ENCODE measurements around the gene PPM1H. TPM values are rescaled to one million over a fixed set of nuclear protein-coding genes. Genes with fewer than 3 reads are reported as not detected.

The PPM1H gene
- polyA plus RNA-seq, 1 of the 3 experiments (the other 2 are of a cell fraction): 0.13 TPM

DNA sequence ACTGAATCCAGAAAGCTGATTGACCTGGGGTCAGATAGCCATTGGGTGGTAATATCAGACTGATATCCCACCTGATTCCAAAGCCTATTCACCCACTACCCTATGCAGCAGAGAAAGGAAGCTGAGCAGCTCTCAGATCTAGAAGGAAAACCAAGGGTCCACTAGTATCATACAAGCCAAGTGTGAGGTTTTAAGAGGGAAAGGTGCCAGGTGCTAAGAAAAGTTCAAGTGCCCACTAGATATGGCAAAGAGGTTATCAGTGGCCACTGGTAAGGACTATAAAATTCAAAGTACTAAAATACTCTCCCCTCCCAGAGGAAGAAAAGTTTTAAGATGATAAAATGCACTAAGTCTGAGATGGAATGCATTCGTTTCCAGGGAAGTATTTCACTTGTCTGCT is 85.6 kb downstream of the PPM1H start:
- DNase-seq: no peak
- no peak overlapping the region for H3K9ac ChIP-seq
- no peaks in the 10 kb centered on the region for H3K4me1 ChIP-seq (ENCODE audit: control insufficient read depth in 1 of 2, insufficient read depth in 2 of 2, low read depth in 1 of 2, low read length in 1 of 2)
- no peak overlapping the region for H3K4me3 ChIP-seq (ENCODE audit: low read depth in 2 of 2, low read length in 1 of 2)
- H3K27ac ChIP-seq (ENCODE audit: low read depth in 2 of 2, low read length in 1 of 2): no peak overlapping the region
- no peak overlapping the region for H2AFZ ChIP-seq (ENCODE audit: low read depth)
- ChIA-PET POLR2A (no interaction called here), CTCF (interaction anchor here (1.9 kb wide), 1 partner anchor 36 kb away, joined by 8 read pairs; no protein-coding TSS in a partner anchor)
- 50% methylated on average over 1 of the region's 1 CpG for WGBS (ENCODE audit: low lambda C conversion rate)
- H3K4me2 ChIP-seq: no peak overlapping the region
- no peaks in the 10 kb centered on the region for H3K9me2 ChIP-seq
- H3K36me3 ChIP-seq (replicated peaks in 1 of 2; ENCODE audit: control insufficient read depth in 1 of 2, insufficient read depth in 2 of 2, low read length in 1 of 2): no peaks in the 10 kb centered on the region
- no peaks in the 10 kb centered on the region for H3K27me3 ChIP-seq (ENCODE audit: insufficient read depth)
- no peaks in the 10 kb centered on the region for H3K79me2 ChIP-seq (ENCODE audit: insufficient read depth)
- no peaks in the 10 kb centered on the region for H3K9me3 ChIP-seq
- TF ChIP-seq SMC3 (IDR thresholded peaks at IDR 0.05; ENCODE audit: low read depth, low read length) (no peak), NFIC (IDR thresholded peaks at IDR 0.05; ENCODE audit: borderline replicate concordance) (no peak), YY1 (IDR thresholded peaks at IDR 0.05; ENCODE audit: low read depth) (no peak), TEAD4 (IDR thresholded peaks at IDR 0.05; ENCODE audit: borderline replicate concordance, insufficient read depth) (no peak), TAF1 (IDR thresholded peaks at IDR 0.05; ENCODE audit: borderline replicate concordance, low read depth, low read length) (no peak), RFX5 (IDR thresholded peaks at IDR 0.05; ENCODE audit: low read length) (no peak), EP300 (IDR thresholded peaks at IDR 0.05; ENCODE audit: borderline replicate concordance in 1 of 2, low read depth in 1 of 2, low read length in 1 of 2) (no peak), TCF12 (IDR thresholded peaks at IDR 0.05) (no peak), JUND (IDR thresholded peaks at IDR 0.05) (no peak), GATA2 (CRISPR knock-in tag; IDR thresholded peaks at IDR 0.05) (no peak), SIN3A (IDR thresholded peaks at IDR 0.05; ENCODE audit: borderline replicate concordance, low read depth, low read length) (no peak), MEF2A (IDR thresholded peaks at IDR 0.05; ENCODE audit: borderline replicate concordance, low read depth) (no peak), CHD2 (IDR thresholded peaks at IDR 0.05; ENCODE audit: low read length, partially characterized antibody) (no peak), RXRA (IDR thresholded peaks at IDR 0.05; ENCODE audit: borderline replicate concordance, low read depth) (no peak), ELF1 (IDR thresholded peaks at IDR 0.05) (no peak)
- TF ChIP-seq, protein P1, sequence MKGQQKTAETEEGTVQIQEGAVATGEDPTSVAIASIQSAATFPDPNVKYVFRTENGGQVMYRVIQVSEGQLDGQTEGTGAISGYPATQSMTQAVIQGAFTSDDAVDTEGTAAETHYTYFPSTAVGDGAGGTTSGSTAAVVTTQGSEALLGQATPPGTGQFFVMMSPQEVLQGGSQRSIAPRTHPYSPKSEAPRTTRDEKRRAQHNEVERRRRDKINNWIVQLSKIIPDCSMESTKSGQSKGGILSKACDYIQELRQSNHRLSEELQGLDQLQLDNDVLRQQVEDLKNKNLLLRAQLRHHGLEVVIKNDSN (IDR thresholded peaks at IDR 0.05; ENCODE audit: borderline replicate concordance, low read depth): no peak
- TF ChIP-seq, protein P2, sequence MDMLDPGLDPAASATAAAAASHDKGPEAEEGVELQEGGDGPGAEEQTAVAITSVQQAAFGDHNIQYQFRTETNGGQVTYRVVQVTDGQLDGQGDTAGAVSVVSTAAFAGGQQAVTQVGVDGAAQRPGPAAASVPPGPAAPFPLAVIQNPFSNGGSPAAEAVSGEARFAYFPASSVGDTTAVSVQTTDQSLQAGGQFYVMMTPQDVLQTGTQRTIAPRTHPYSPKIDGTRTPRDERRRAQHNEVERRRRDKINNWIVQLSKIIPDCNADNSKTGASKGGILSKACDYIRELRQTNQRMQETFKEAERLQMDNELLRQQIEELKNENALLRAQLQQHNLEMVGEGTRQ (IDR thresholded peaks at IDR 0.05; ENCODE audit: borderline replicate concordance, low read depth, low read length): no peak
- TF ChIP-seq, protein P3, sequence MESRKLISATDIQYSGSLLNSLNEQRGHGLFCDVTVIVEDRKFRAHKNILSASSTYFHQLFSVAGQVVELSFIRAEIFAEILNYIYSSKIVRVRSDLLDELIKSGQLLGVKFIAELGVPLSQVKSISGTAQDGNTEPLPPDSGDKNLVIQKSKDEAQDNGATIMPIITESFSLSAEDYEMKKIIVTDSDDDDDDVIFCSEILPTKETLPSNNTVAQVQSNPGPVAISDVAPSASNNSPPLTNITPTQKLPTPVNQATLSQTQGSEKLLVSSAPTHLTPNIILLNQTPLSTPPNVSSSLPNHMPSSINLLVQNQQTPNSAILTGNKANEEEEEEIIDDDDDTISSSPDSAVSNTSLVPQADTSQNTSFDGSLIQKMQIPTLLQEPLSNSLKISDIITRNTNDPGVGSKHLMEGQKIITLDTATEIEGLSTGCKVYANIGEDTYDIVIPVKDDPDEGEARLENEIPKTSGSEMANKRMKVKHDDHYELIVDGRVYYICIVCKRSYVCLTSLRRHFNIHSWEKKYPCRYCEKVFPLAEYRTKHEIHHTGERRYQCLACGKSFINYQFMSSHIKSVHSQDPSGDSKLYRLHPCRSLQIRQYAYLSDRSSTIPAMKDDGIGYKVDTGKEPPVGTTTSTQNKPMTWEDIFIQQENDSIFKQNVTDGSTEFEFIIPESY (IDR thresholded peaks at IDR 0.05; ENCODE audit: borderline replicate concordance, low read depth): no peak
- H4K20me1 ChIP-seq (ENCODE audit: insufficient read depth): no peaks in the 10 kb centered on the region
- H3F3A ChIP-seq (replicated peaks; ENCODE audit: insufficient read depth): peaks cover 7% of the 10 kb centered on the region
